HCT116 (cell line): Measurements from ENCODE around the gene HSD17B3. TPM values are rescaled to one million over a fixed set of nuclear protein-coding genes. Genes with fewer than 3 reads are reported as not detected.

Source experiments
- ATAC-seq: fragments of 200-7000 bp; cut with Tn5 transposase; 2 replicates; pipeline ENCODE4 v1.9.1; 2020; ENCODE audit warnings: mild to moderate bottlenecking, moderate library complexity
- BruUV-seq: library from RNA; stranded (reverse); fragments of 400-500 nt; replicated peaks from 2 replicates; lab custom pipeline; 2021; lab: Mats Ljungman, UMichigan
- CTCF ChIA-PET: fragments of 300-600 bp; sonication (Branson Sonifier 250); formaldehyde crosslinking; loops from one replicate; lab custom pipeline; 2021; ENCODE audit warnings: antibody characterized with exemption; lab: Charles Lee
- POLR2A ChIA-PET: fragments of 300-600, 350-600 bp; sonication (Branson Sonifier 250); formaldehyde crosslinking; loops from one replicate; lab custom pipeline; 2021; ENCODE audit warnings: antibody characterized with exemption; lab: Charles Lee
- RAD21 ChIA-PET, 2 experiments: fragments of 300-600 bp; sonication (Branson Sonifier 250); formaldehyde crosslinking; loops; one replicate each; lab custom pipeline; 2023; ENCODE audit warnings: low total read pairs in 2 of 2; ENCODE audit not compliant: uncharacterized antibody in 2 of 2, unreplicated experiment in 2 of 2, low non-redundant PET in 1 of 2; lab: Charles Lee
- DNase-seq: peaks from one replicate; pipeline ENCODE4 v3.0.0-alpha.2; 2010; ENCODE audit warnings: low read depth, low spot score
- H2AFZ ChIP-seq: fragments of 200-600 bp; shearing (Covaris generic), sonication (generic); 2 replicates; pipeline ENCODE4 v1.6.1; 2017; ENCODE audit warnings: low read depth, mixed run types, mixed read lengths, antibody characterized with exemption, low read length; ENCODE audit not compliant: poor library complexity, severe bottlenecking
- H3K27ac ChIP-seq: 2 replicates; pipeline ENCODE4 v1.5.1; 2012; ENCODE audit warnings: low read depth, low read length
- H3K27me3 ChIP-seq: fragments of 200-600 bp; sonication (generic); 2 replicates; pipeline ENCODE4 v1.6.1; 2016; ENCODE audit warnings: mixed run types, low read length, mixed read lengths; ENCODE audit not compliant: insufficient read depth
- H3K36me3 ChIP-seq, 2 experiments: fragments of 200-500 bp in 1 of 2; fragments of 200-600 bp in 1 of 2; sonication (Bioruptor generic) in 1 of 2; sonication (generic) in 1 of 2; 2 replicates each; pipeline versions ENCODE4 v1.5.1 to v1.6.1; 2014 to 2016; ENCODE audit warnings: low read length in 2 of 2, inconsistent platforms in 1 of 2, mixed read lengths in 1 of 2, mixed run types in 1 of 2; ENCODE audit not compliant: insufficient read depth in 2 of 2, control insufficient read depth in 1 of 2
- H3K4me1 ChIP-seq, 2 experiments: fragments of 200-600 bp in 1 of 2; sonication (generic) in 1 of 2; 2 replicates each; pipeline versions ENCODE4 v1.5.1 to v1.6.1; 2012 to 2017; ENCODE audit warnings: low read length in 2 of 2, inconsistent platforms in 1 of 2, mild to moderate bottlenecking in 1 of 2, mixed read lengths in 1 of 2, mixed run types in 1 of 2, moderate library complexity in 1 of 2; ENCODE audit not compliant: insufficient read depth in 2 of 2, control insufficient read depth in 1 of 2
- H3K4me2 ChIP-seq: fragments of 200-600 bp; sonication (generic); 2 replicates; pipeline ENCODE4 v1.6.1; 2017; ENCODE audit warnings: mixed run types, low read length, mixed read lengths
- H3K4me3 ChIP-seq, 2 experiments: fragments of 200-600 bp in 1 of 2; sonication (generic) in 1 of 2; replicated peaks in 1 of 2; 2 replicates each; pipeline ENCODE4 v1.5.1; 2011 to 2016; ENCODE audit warnings: low read length in 2 of 2, control low read depth in 1 of 2, low read depth in 1 of 2, mild to moderate bottlenecking in 1 of 2, mixed read lengths in 1 of 2, mixed run types in 1 of 2
- H3K79me2 ChIP-seq: fragments of 200-600 bp; sonication (generic); 2 replicates; pipeline ENCODE4 v1.6.1; 2017; ENCODE audit warnings: mild to moderate bottlenecking, mixed run types, low read length, moderate library complexity, mixed read lengths; ENCODE audit not compliant: insufficient read depth
- H3K9ac ChIP-seq: fragments of 200-600 bp; sonication (generic); 2 replicates; pipeline ENCODE4 v1.6.1; 2016; ENCODE audit warnings: low read length, mixed read lengths
- H3K9me2 ChIP-seq: fragments of 200-600 bp; sonication (generic), shearing (Covaris generic); 2 replicates; pipeline ENCODE4 v1.6.1; 2017; ENCODE audit warnings: mixed run types, mild to moderate bottlenecking, moderate library complexity; ENCODE audit not compliant: insufficient read depth
- H3K9me3 ChIP-seq, 2 experiments: fragments of 200-500 bp in 1 of 2; fragments of 200-600 bp in 1 of 2; sonication (Bioruptor generic) in 1 of 2; sonication (generic) in 1 of 2; 2 replicates each; pipeline ENCODE4 v1.6.1; 2014 to 2017; ENCODE audit warnings: low read length in 2 of 2, mixed read lengths in 2 of 2, inconsistent platforms in 1 of 2, low read depth in 1 of 2, mild to moderate bottlenecking in 1 of 2, mixed run types in 1 of 2, moderate library complexity in 1 of 2; ENCODE audit not compliant: control insufficient read depth in 1 of 2, insufficient read depth in 1 of 2
- H4K20me1 ChIP-seq: fragments of 200-600 bp; sonication (generic), shearing (Covaris generic); 2 replicates; pipeline ENCODE4 v1.6.1; 2017; ENCODE audit warnings: mixed run types, mild to moderate bottlenecking, moderate library complexity; ENCODE audit not compliant: insufficient read depth
- ATF3 ChIP-seq: IDR thresholded peaks from 2 replicates; pipeline ENCODE4 v1.6.1; 2012
- CBX3 ChIP-seq: IDR thresholded peaks from 2 replicates; pipeline ENCODE4 v1.6.1; 2012; ENCODE audit warnings: low read depth
- CEBPB ChIP-seq: IDR thresholded peaks from 2 replicates; pipeline ENCODE4 v1.6.1; 2012; ENCODE audit warnings: low read depth
- CTCF ChIP-seq, 3 experiments: fragments of 200-600 bp in 1 of 3; sonication (generic) in 1 of 3; IDR thresholded peaks in 2 of 3; conservative IDR thresholded peaks in 1 of 3; 2 replicates each; pipeline ENCODE4 v1.5.1; 2012 to 2017; ENCODE audit warnings: low read depth in 2 of 3, low read length in 2 of 3, antibody characterized with exemption in 1 of 3, borderline replicate concordance in 1 of 3, control low read depth in 1 of 3, mild to moderate bottlenecking in 1 of 3, mixed read lengths in 1 of 3, mixed run types in 1 of 3, moderate library complexity in 1 of 3; ENCODE audit not compliant: insufficient read depth in 1 of 3
- EGR1 ChIP-seq: IDR thresholded peaks from 2 replicates; pipeline ENCODE4 v1.6.1; 2012; ENCODE audit warnings: low read depth
- ELF1 ChIP-seq: IDR thresholded peaks from 2 replicates; pipeline ENCODE4 v1.6.1; 2012; ENCODE audit warnings: low read depth, borderline replicate concordance
- EZH2phosphoT487 ChIP-seq: fragments of 200-600 bp; IDR thresholded peaks from 2 replicates; pipeline ENCODE4 v1.6.1; 2018; ENCODE audit warnings: antibody characterized with exemption, borderline replicate concordance
- JUND ChIP-seq: IDR thresholded peaks from 2 replicates; pipeline ENCODE4 v1.6.1; 2012
- POLR2AphosphoS5 ChIP-seq: IDR thresholded peaks from 2 replicates; pipeline ENCODE4 v1.6.1; 2011; ENCODE audit warnings: mild to moderate bottlenecking, low read depth, low read length, moderate library complexity
- REST ChIP-seq: IDR thresholded peaks from 2 replicates; pipeline ENCODE4 v1.6.1; 2012; ENCODE audit warnings: low read depth
- YY1 ChIP-seq: IDR thresholded peaks from 2 replicates; pipeline ENCODE4 v1.6.1; 2011; ENCODE audit warnings: low read length, low read depth, moderate library complexity, mild to moderate bottlenecking; ENCODE audit not compliant: insufficient replicate concordance; ENCODE audit errors: extremely low read depth
- ZBTB33 ChIP-seq: IDR thresholded peaks from 2 replicates; pipeline ENCODE4 v1.6.1; 2011; ENCODE audit warnings: mild to moderate bottlenecking, low read length, moderate library complexity; ENCODE audit not compliant: insufficient replicate concordance; ENCODE audit errors: extremely low read depth
- ZNF274 ChIP-seq: fragments of 200-500 bp; sonication (Bioruptor generic); IDR thresholded peaks from 2 replicates; pipeline ENCODE4 v1.6.1; 2014; ENCODE audit warnings: mild to moderate bottlenecking, low read depth, low read length, inconsistent platforms
- intact Hi-C: fragments of 100-400 bp; cut with micrococcal nuclease; formaldehyde crosslinking; loops from 2 replicates; pipeline ENCODE4 v1.10.0; 2022
- total RNA-seq: library from RNA; stranded (reverse); gene quantifications from one replicate; pipeline ENCODE4 v1.2.1, GENCODE V29; 2021; ENCODE audit not compliant: unreplicated experiment

Gene HSD17B3
- total RNA-seq, 1 experiment from 2014 or later = 0.37 TPM

- H3K4me1 ChIP-seq = no peaks in the 10 kb centered on the region
- no peaks in the 10 kb centered on the region for H3K9me2 ChIP-seq
- TF ChIP-seq CEBPB (no peak), ATF3 (no peak), POLR2AphosphoS5 (no peak), JUND (no peak), CBX3 (no peak), ZNF274 (no peak), CTCF (IDR thresholded peaks at IDR 0.05 in 2 of 3, conservative IDR thresholded peaks at IDR 0.05 in 1 of 3; ENCODE audit: borderline replicate concordance in 1 of 3, insufficient read depth in 1 of 3, low read depth in 2 of 3, low read length in 2 of 3) (no peak), EGR1 (no peak), YY1 (no peak), REST (no peak), EZH2phosphoT487 (no peak), ZBTB33 (no peak), ELF1 (no peak)
- H3K27me3 ChIP-seq = no peaks in the 10 kb centered on the region
- CTCF ChIA-PET = no interaction called here
- H3K9ac ChIP-seq = no peak overlapping the region
- BruUV-seq = no TSS peak
- RAD21 ChIA-PET = no interaction called here
- intact Hi-C loops = no loop called here
- H3K79me2 ChIP-seq = no peaks in the 10 kb centered on the region
- no peak overlapping the region for H3K4me2 ChIP-seq
- POLR2A ChIA-PET = no interaction called here
- H4K20me1 ChIP-seq = no peaks in the 10 kb centered on the region
- DNase-seq (no peak), ATAC-seq (no peak)
- H2AFZ ChIP-seq = no peak overlapping the region
- no peak overlapping the region for H3K27ac ChIP-seq
- H3K36me3 ChIP-seq = no peaks in the 10 kb centered on the region
- no peaks in the 10 kb centered on the region; a peak in 1 of 4 replicates for H3K9me3 ChIP-seq
- H3K4me3 ChIP-seq = no peak overlapping the region
Measured at GRCh38 chr9:96206156-96206751, 95.7 kb downstream of the HSD17B3 start.
